IPS-11a (cell line): ENCODE results near the gene VASN.

Experiments
- H3K4me3 ChIP-seq: one replicate; pipeline ENCODE4 v1.5.1; 2013; ENCODE audit warnings: low read depth, low read length, control low read depth

The VASN gene

GRCh38 chr16:4351880-4352279, 19.8 kb upstream of the VASN start:
- no peak overlapping the region for H3K4me3 ChIP-seq

GRCh38 chr16:4352843-4353242, 18.8 kb upstream of the VASN start:
- H3K4me3 ChIP-seq = no peak overlapping the region

GRCh38 chr16:4353675-4354074, 18.0 kb upstream of the VASN start:
- no peak overlapping the region for H3K4me3 ChIP-seq

GRCh38 chr16:4354512-4355409, 16.9 kb upstream of the VASN start:
- H3K4me3 ChIP-seq = no peak overlapping the region

- no peak overlapping the region for H3K4me3 ChIP-seq
Measured at GRCh38 chr16:4356820-4357219, 14.8 kb upstream of the VASN start.

GRCh38 chr16:4358236-4358635, 13.4 kb upstream of the VASN start:
- no peak overlapping the region for H3K4me3 ChIP-seq

- H3K4me3 ChIP-seq = no peak overlapping the region
Measured at GRCh38 chr16:4358831-4359561, 12.7 kb upstream of the VASN start.

- no peak overlapping the region for H3K4me3 ChIP-seq
Measured at GRCh38 chr16:4359914-4360313, 11.7 kb upstream of the VASN start.

GRCh38 chr16:4360538-4361021, 11.1 kb upstream of the VASN start:
- no peak overlapping the region for H3K4me3 ChIP-seq

GRCh38 chr16:4361033-4361943, 10.4 kb upstream of the VASN start:
- no peak overlapping the region for H3K4me3 ChIP-seq

- no peak overlapping the region for H3K4me3 ChIP-seq
Measured at GRCh38 chr16:4361944-4362311, 9.7 kb upstream of the VASN start.

- no peak overlapping the region for H3K4me3 ChIP-seq
Measured at GRCh38 chr16:4362476-4363135, 9.0 kb upstream of the VASN start.

GRCh38 chr16:4364196-4365013, 7.2 kb upstream of the VASN start:
- H3K4me3 ChIP-seq = no peak overlapping the region

- H3K4me3 ChIP-seq = no peak overlapping the region
Measured at GRCh38 chr16:4365014-4365406, 6.6 kb upstream of the VASN start.

- H3K4me3 ChIP-seq = no peak overlapping the region
Measured at GRCh38 chr16:4365615-4366014, 6.0 kb upstream of the VASN start.

- H3K4me3 ChIP-seq = no peak overlapping the region
Measured at GRCh38 chr16:4366016-4366415, 5.6 kb upstream of the VASN start.

GRCh38 chr16:4367393-4367856, 4.2 kb upstream of the VASN start:
- H3K4me3 ChIP-seq = no peak overlapping the region

- H3K4me3 ChIP-seq = no peak overlapping the region
Measured at GRCh38 chr16:4369007-4369733, 2.5 kb upstream of the VASN start.

- H3K4me3 ChIP-seq = no peak overlapping the region
Measured at GRCh38 chr16:4370151-4370550, 1.5 kb upstream of the VASN start.
